Endothelial cell of umbilical vein (primary cell): ENCODE measurements around the gene RET. TPM values are rescaled to one million over a fixed set of nuclear protein-coding genes. Genes with fewer than 3 reads are reported as not detected.

Experiments used
- BruUV-seq: library from RNA; stranded (reverse); fragments of 400-500 nt; replicated peaks from 2 replicates; lab custom pipeline; 2021; lab: Mats Ljungman, UMichigan
- CTCF ChIA-PET: fragments of 300-600, 350-600 bp; sonication (Branson Sonifier 250); formaldehyde crosslinking; loops from one replicate; lab custom pipeline; 2021; ENCODE audit warnings: antibody characterized with exemption, inconsistent platforms; lab: Charles Lee
- POLR2A ChIA-PET: fragments of 300-600, 350-600 bp; sonication (Branson Sonifier 250); formaldehyde crosslinking; loops from one replicate; lab custom pipeline; 2021; ENCODE audit warnings: antibody characterized with exemption, inconsistent platforms; lab: Charles Lee
- DNase-seq: peaks from one replicate; pipeline ENCODE4 v3.0.0-alpha.2; 2011; ENCODE audit warnings: low read depth, low spot score
- FAIRE-seq: peaks from 2 replicates; lab custom pipeline; 2011; peaks lifted over from hg19 to GRCh38; lab: Jason Lieb, UNC
- H2AFZ ChIP-seq: 2 replicates; pipeline ENCODE4 v1.6.0; 2012; ENCODE audit warnings: low read depth, low read length, control low read depth, inconsistent platforms
- H3K27ac ChIP-seq: 2 replicates; pipeline ENCODE4 v1.5.1; 2011; ENCODE audit warnings: low read depth, mild to moderate bottlenecking, control low read depth, low read length, moderate library complexity; ENCODE audit not compliant: insufficient read depth
- H3K27me3 ChIP-seq, 2 experiments: 2 replicates each; pipeline versions ENCODE4 v1.6.0 to v1.6.1; 2011; ENCODE audit warnings: low read length in 2 of 2, mixed read lengths in 1 of 2; ENCODE audit not compliant: control insufficient read depth in 2 of 2, insufficient read depth in 2 of 2
- H3K36me3 ChIP-seq, 2 experiments: 2 replicates in 1 of 2; 3 replicates in 1 of 2; pipeline ENCODE4 v1.5.1; 2011; ENCODE audit warnings: low read length in 2 of 2, mild to moderate bottlenecking in 1 of 2, moderate library complexity in 1 of 2; ENCODE audit not compliant: control insufficient read depth in 2 of 2, insufficient read depth in 2 of 2; ENCODE audit errors: extremely low read depth in 1 of 2
- H3K4me1 ChIP-seq: 3 replicates; pipeline ENCODE4 v1.5.1; 2011; ENCODE audit warnings: mild to moderate bottlenecking, low read length; ENCODE audit not compliant: control insufficient read depth, insufficient read depth; ENCODE audit errors: extremely low read depth
- H3K4me2 ChIP-seq: 2 replicates; pipeline ENCODE4 v1.6.1; 2011; ENCODE audit warnings: low read length, control low read depth, mixed read lengths; ENCODE audit not compliant: insufficient read depth
- H3K4me3 ChIP-seq, 3 experiments: fragments of 200-600 bp in 1 of 3; sonication (generic), shearing (Covaris generic) in 1 of 3; replicated peaks in 1 of 3; 2 replicates each; pipeline ENCODE4 v1.5.1; 2011 to 2016; ENCODE audit warnings: control low read depth in 3 of 3, low read length in 3 of 3, mild to moderate bottlenecking in 2 of 3, inconsistent platforms in 1 of 3, low read depth in 1 of 3, moderate library complexity in 1 of 3; ENCODE audit not compliant: insufficient read depth in 1 of 3
- H3K79me2 ChIP-seq: 2 replicates; pipeline ENCODE4 v1.6.0; 2012; ENCODE audit warnings: low read length, inconsistent platforms; ENCODE audit not compliant: control insufficient read depth, insufficient read depth
- H3K9ac ChIP-seq: replicated peaks from 2 replicates; pipeline ENCODE3; 2011; ENCODE audit warnings: low read length, control low read depth; ENCODE audit not compliant: insufficient read depth; ENCODE audit errors: extremely low read depth
- H3K9me1 ChIP-seq: replicated peaks from 3 replicates; pipeline ENCODE4 v1.6.0; 2011; ENCODE audit warnings: mild to moderate bottlenecking, low read length; ENCODE audit not compliant: control insufficient read depth, insufficient read depth; ENCODE audit errors: extremely low read depth
- H3K9me3 ChIP-seq: replicated peaks from 2 replicates; pipeline ENCODE4 v1.5.1; 2012; ENCODE audit warnings: low read length, inconsistent platforms; ENCODE audit not compliant: control insufficient read depth, insufficient read depth
- H4K20me1 ChIP-seq: replicated peaks from 2 replicates; pipeline ENCODE3; 2011; ENCODE audit warnings: mild to moderate bottlenecking, low read length; ENCODE audit not compliant: control insufficient read depth, insufficient read depth; ENCODE audit errors: extremely low read depth
- EZH2 ChIP-seq: IDR thresholded peaks from 2 replicates; pipeline ENCODE4 v1.6.1; 2012; ENCODE audit warnings: borderline replicate concordance, low read depth, mild to moderate bottlenecking, moderate library complexity, low read length, inconsistent platforms; ENCODE audit not compliant: severe bottlenecking
- FOS ChIP-seq: IDR thresholded peaks from 2 replicates; pipeline ENCODE4 v1.6.1; 2011; ENCODE audit warnings: mild to moderate bottlenecking, low read length, moderate library complexity, borderline replicate concordance; ENCODE audit not compliant: insufficient read depth
- GATA2 ChIP-seq: IDR thresholded peaks from 2 replicates; pipeline ENCODE4 v1.7.0; 2011; ENCODE audit warnings: low read depth, mild to moderate bottlenecking, moderate library complexity, mixed read lengths, low read length; ENCODE audit not compliant: insufficient read length, insufficient read depth
- JUN ChIP-seq: IDR thresholded peaks from 2 replicates; pipeline ENCODE4 v1.6.1; 2011; ENCODE audit warnings: borderline replicate concordance, low read depth; ENCODE audit not compliant: insufficient read length, insufficient read depth
- MYC ChIP-seq: IDR thresholded peaks from one replicate; pipeline ENCODE4 v1.6.1; 2011; ENCODE audit warnings: mild to moderate bottlenecking, low read depth, low read length
- POLR2A ChIP-seq: IDR thresholded peaks from 2 replicates; pipeline ENCODE4 v1.6.1; 2012; ENCODE audit warnings: low read depth, mild to moderate bottlenecking, control low read depth, low read length
- POLR2AphosphoS5 ChIP-seq: IDR thresholded peaks from 2 replicates; pipeline ENCODE4 v1.6.1; 2012; ENCODE audit warnings: low read depth, mild to moderate bottlenecking, control low read depth, low read length, moderate library complexity; ENCODE audit not compliant: insufficient read depth
- dilution Hi-C: fragments of 300-500 bp; cut with MboI; formaldehyde crosslinking; loops from one replicate; pipeline ENCODE4 v1.15.0; 2019; ENCODE audit warnings: low sequenced_read_pairs; ENCODE audit not compliant: extremely low pct_ligation_motif_present
- intact Hi-C: fragments of 100-400 bp; cut with micrococcal nuclease; formaldehyde crosslinking; loops from one replicate; pipeline ENCODE4 v1.10.0; 2022
- polyA plus RNA-seq, 4 experiments: library from polyadenylated mRNA; depleted of rRNA in 3 of 4; stranded (reverse) in 3 of 4; unstranded in 1 of 4; fragments of >200 nt; gene quantifications; 2 replicates each; pipeline versions ENCODE4 v1.2.1 to v1.2.3, GENCODE V29; 2011 to 2012; ENCODE audit warnings: missing spikeins in 1 of 4
- total RNA-seq: library from RNA; stranded (reverse); gene quantifications from 2 replicates; pipeline ENCODE4 v1.2.3, GENCODE V29; 2021
- TF ChIP-seq, protein P1 (sequence below): IDR thresholded peaks from 2 replicates; pipeline ENCODE4 v1.6.1; 2011; ENCODE audit not compliant: insufficient read depth, insufficient read length
- TF ChIP-seq, protein P2 (sequence below), 2 donors: IDR thresholded peaks; 1 replicate in 1 of 2; 2 replicates in 1 of 2; pipeline ENCODE4 v1.5.1; 2011; ENCODE audit warnings: low read length in 2 of 2, mild to moderate bottlenecking in 2 of 2, moderate library complexity in 2 of 2, control low read depth in 1 of 2, inconsistent platforms in 1 of 2, low read depth in 1 of 2; ENCODE audit not compliant: insufficient read depth in 1 of 2; ENCODE audit errors: extremely low read depth in 1 of 2

RET gene
- total and polyA plus RNA-seq, 2 donors (not counting 3 experiments of a cell fraction or from before 2014, with no cell fraction given), result 0.04 to 0.22 TPM

DNA sequence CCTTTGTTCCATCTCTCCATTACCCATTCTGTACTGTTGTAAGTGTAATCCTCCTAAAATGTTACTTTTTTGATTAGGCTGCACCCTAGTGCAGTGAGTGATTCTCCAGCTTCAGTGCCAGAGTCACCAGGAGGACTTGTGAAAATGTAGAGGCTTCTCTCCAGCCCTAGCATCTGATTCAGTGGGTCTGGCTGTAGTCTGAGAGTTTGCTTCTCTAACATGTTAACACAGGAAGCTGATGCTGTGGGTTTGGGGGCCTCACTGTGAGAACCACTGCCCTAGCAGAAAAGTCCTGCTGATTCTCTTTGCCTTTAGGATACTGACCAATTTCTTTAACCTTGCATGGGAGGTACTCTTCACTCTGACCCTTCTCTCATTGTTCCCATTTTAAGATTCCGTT, 85.7 kb downstream of the RET start:
- dilution Hi-C loops (no loop called here), intact Hi-C loops (no loop called here)
- no peak overlapping the region for H3K4me2 ChIP-seq
- CTCF ChIA-PET, result no interaction called here
- no peaks in the 10 kb centered on the region for H3K27me3 ChIP-seq
- no peak overlapping the region for H2AFZ ChIP-seq
- BruUV-seq, result no TSS peak
- H3K27ac ChIP-seq, result no peak overlapping the region
- H3K36me3 ChIP-seq, result peaks cover 2 to 8% of the 10 kb centered on the region in 2 experiments
- FAIRE-seq (no peak), DNase-seq (no peak)
- no peak overlapping the region for H3K4me3 ChIP-seq
- H3K4me1 ChIP-seq, result peaks cover 23% of the 10 kb centered on the region
- POLR2A ChIA-PET, result no interaction called here
- no peaks in the 10 kb centered on the region for H4K20me1 ChIP-seq
- H3K79me2 ChIP-seq, result peaks cover 31% of the 10 kb centered on the region
- H3K9me3 ChIP-seq, result no peaks in the 10 kb centered on the region
- H3K9me1 ChIP-seq, result peaks cover 2% of the 10 kb centered on the region
- TF ChIP-seq GATA2 (no peak), MYC (no peak), JUN (no peak), POLR2A (no peak), POLR2AphosphoS5 (no peak), EZH2 (no peak), FOS (no peak)
- TF ChIP-seq, protein P1, sequence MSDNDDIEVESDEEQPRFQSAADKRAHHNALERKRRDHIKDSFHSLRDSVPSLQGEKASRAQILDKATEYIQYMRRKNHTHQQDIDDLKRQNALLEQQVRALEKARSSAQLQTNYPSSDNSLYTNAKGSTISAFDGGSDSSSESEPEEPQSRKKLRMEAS, result no peak
- TF ChIP-seq, protein P2, sequence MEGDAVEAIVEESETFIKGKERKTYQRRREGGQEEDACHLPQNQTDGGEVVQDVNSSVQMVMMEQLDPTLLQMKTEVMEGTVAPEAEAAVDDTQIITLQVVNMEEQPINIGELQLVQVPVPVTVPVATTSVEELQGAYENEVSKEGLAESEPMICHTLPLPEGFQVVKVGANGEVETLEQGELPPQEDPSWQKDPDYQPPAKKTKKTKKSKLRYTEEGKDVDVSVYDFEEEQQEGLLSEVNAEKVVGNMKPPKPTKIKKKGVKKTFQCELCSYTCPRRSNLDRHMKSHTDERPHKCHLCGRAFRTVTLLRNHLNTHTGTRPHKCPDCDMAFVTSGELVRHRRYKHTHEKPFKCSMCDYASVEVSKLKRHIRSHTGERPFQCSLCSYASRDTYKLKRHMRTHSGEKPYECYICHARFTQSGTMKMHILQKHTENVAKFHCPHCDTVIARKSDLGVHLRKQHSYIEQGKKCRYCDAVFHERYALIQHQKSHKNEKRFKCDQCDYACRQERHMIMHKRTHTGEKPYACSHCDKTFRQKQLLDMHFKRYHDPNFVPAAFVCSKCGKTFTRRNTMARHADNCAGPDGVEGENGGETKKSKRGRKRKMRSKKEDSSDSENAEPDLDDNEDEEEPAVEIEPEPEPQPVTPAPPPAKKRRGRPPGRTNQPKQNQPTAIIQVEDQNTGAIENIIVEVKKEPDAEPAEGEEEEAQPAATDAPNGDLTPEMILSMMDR (IDR thresholded peaks at IDR 0.05; ENCODE audit: extremely low read depth in 1 of 2, insufficient read depth in 1 of 2, low read depth in 1 of 2, low read length in 2 of 2), result no peak
- no peak overlapping the region for H3K9ac ChIP-seq
